ENCODE results near the gene CD28.

Gene CD28

DNA sequence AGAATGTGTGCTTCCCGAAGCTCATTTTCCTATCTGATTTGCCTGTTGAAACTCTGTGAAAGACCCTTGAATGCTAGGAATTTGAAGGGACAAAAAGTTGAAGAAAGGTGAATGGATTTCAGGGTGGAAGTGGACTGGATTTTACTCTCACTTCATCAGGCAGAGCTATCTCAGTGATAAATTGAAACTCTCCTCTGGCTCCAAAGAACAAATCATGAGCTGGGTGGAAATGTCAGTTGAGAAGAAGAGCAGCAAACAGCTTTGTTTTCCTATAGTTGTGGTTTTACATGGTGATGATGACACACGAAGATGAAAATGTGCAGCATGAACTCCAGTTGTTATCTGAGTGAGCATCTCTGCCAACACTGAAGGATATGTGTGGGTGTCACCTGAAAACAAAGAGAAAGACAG, 34.4 kb downstream of the CD28 start:
- TF ChIP-seq, protein P1, sequence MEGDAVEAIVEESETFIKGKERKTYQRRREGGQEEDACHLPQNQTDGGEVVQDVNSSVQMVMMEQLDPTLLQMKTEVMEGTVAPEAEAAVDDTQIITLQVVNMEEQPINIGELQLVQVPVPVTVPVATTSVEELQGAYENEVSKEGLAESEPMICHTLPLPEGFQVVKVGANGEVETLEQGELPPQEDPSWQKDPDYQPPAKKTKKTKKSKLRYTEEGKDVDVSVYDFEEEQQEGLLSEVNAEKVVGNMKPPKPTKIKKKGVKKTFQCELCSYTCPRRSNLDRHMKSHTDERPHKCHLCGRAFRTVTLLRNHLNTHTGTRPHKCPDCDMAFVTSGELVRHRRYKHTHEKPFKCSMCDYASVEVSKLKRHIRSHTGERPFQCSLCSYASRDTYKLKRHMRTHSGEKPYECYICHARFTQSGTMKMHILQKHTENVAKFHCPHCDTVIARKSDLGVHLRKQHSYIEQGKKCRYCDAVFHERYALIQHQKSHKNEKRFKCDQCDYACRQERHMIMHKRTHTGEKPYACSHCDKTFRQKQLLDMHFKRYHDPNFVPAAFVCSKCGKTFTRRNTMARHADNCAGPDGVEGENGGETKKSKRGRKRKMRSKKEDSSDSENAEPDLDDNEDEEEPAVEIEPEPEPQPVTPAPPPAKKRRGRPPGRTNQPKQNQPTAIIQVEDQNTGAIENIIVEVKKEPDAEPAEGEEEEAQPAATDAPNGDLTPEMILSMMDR (IDR thresholded peaks at IDR 0.05; ENCODE audit: low read length, missing control alignments): no peak
- no peak overlapping the region for H3K4me3 ChIP-seq (replicated peaks; ENCODE audit: low read depth, low read length)
- DNase-seq (ENCODE audit: low read depth): peak; percentile 31

DNA sequence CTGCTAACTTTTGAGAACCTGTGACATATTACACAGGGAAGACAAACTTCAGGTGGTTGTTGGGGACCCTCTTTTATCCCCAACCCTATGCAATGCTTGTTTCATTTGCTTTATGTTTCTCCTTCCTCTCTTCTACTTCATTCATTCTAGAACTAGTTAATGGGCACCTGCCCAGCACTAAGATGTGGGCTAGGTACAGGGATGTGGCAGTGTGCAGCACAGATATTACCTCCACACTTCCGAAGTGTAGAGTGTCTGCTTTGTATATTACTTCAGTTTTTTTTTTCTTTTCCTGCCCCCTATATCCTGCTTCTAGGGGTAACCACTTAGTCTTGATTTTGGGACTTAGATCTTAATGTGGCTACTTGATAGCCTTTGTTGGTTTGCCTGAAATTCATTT, 35.1 kb downstream of the CD28 start:
- H3K4me3 ChIP-seq (replicated peaks; ENCODE audit: low read depth, low read length): no peak overlapping the region

DNA sequence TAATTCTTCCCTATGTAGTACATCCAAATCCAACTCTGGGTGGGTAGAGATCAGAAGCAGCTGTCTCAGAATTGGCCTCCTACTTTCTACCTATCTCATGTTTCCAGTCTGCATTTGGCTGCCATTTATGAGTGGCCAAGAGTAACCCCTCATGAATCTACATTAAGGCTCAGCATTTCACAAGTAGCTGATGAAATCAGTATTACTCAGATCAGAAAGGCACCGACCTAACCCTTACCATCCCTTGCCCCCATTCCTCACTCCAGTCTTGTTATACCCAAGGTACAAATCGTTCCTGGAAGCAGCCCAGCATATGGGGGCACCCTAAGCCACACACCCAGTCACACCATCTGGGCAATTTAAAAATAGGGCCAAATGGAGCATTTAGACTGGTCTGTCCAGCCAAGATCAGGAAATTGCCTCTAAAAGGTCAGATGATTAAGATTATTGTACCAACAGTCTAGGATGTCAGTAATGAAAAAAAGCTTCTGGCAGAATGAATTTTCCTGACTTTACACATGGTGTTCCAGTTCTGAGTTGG, 37.1 kb downstream of the CD28 start:
- no peak overlapping the region for H3K4me3 ChIP-seq (replicated peaks; ENCODE audit: low read depth, low read length)
- TF ChIP-seq, protein P1 (IDR thresholded peaks at IDR 0.05; ENCODE audit: low read length, missing control alignments): no peak
- peak; percentile 53 for DNase-seq (ENCODE audit: low read depth)

More for the DNA sequence above, 35.1 kb downstream of the CD28 start:
- TF ChIP-seq, protein P1 (IDR thresholded peaks at IDR 0.05; ENCODE audit: low read length, missing control alignments): no peak
- no peak for DNase-seq (ENCODE audit: low read depth)

DNA sequence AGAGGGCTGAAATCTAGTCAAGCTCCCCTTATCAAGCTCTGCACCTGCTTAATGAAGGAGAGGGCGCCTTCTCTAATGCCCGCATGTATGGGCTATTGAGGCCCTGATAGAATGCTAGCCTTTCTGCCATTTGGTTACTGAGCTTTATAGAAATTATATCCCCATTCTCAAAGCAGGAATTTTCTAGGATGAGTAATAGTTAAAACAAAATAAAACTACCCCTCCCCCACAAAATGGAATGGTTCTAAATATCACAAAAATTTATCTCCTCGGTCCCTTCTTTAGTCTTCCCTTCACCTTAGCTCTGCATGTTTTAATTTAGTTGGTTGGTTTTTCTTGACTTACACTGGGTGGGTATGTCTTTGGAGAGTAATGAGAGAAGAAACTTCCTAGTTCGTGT, 37.7 kb downstream of the CD28 start:
- TF ChIP-seq, protein P1 (IDR thresholded peaks at IDR 0.05; ENCODE audit: low read length, missing control alignments): no peak
- no peak for DNase-seq (ENCODE audit: low read depth)
- no peak overlapping the region for H3K4me3 ChIP-seq (replicated peaks; ENCODE audit: low read depth, low read length)

DNA sequence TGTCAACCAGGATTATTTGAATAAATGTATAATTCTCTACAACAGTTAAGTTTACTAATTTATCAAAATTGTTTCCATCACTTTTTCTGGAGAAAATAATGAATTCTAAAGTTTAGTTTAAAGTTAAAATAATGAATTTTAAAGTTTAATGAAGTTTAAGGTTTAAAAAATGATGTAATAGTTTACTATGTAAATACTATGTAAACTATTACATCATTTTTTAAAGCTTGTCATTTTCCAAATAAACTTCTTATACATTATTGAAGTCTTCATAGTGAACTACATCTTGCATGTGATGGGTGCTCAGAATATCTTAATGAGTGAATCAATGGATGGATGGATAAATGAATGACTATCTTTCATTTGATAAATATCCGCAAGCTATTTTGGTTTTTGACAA, 38.8 kb downstream of the CD28 start:
- DNase-seq (ENCODE audit: low read depth): no peak
- H3K4me3 ChIP-seq (replicated peaks; ENCODE audit: low read depth, low read length): no peak overlapping the region
- TF ChIP-seq, protein P1 (IDR thresholded peaks at IDR 0.05; ENCODE audit: low read length, missing control alignments): no peak

DNA sequence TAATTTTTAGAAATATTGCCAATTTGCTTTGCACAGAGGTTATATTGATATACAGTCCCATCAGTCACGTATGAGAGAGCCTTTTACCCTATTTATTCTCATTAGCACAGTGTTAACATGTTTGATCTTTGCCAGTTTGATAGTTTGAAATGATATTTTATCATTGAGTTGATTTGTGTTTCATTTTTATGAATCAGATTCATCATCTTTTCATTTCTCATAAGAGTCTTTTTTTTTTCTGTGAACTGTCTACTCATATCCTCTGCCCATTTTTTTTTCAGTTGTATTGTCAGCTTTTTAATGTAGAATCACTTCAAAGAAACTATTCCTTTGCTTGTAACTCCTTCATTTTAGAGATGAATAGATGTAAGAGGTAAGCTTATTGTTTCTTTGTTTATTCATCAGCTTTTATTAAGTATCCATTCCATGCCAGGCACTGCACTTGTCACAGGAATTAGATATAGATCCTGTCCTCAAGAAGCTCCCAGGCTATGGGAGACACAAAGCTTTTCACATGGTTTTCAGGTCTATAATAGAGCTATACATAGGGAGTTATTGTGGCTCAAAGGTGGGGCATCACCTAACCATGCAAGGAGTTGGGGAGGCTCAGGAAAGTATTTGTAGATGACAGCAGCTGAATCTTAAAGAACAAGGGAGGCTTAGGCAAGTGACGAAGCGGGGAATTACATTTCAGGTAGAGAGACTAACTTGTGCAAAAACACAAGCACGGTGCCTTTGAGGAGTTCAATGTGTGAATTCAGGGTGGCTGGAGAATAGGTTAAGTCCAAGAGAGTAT, 42.1 kb downstream of the CD28 start:
- H3K4me3 ChIP-seq (replicated peaks; ENCODE audit: low read depth, low read length): no peak overlapping the region
- no peak for DNase-seq (ENCODE audit: low read depth)
- TF ChIP-seq, protein P1 (IDR thresholded peaks at IDR 0.05; ENCODE audit: low read length, missing control alignments): no peak

Measured in fibroblast of pulmonary artery (primary cell).